Stimulated activated naive CD4-positive, alpha-beta T cell treated with Interleukin-2 at 50 U/mL for 16 hours (primary cell): ENCODE measurements around the gene MOB2.

Experiments used
- DNase-seq: peaks from one replicate; lab custom pipeline; 2025; lab: John Stamatoyannopoulos, UW

MOB2 gene

GRCh38 chr11:1470681-1471611 is 15.6 kb downstream of the MOB2 start:
- DNase-seq = no peak

DNA sequence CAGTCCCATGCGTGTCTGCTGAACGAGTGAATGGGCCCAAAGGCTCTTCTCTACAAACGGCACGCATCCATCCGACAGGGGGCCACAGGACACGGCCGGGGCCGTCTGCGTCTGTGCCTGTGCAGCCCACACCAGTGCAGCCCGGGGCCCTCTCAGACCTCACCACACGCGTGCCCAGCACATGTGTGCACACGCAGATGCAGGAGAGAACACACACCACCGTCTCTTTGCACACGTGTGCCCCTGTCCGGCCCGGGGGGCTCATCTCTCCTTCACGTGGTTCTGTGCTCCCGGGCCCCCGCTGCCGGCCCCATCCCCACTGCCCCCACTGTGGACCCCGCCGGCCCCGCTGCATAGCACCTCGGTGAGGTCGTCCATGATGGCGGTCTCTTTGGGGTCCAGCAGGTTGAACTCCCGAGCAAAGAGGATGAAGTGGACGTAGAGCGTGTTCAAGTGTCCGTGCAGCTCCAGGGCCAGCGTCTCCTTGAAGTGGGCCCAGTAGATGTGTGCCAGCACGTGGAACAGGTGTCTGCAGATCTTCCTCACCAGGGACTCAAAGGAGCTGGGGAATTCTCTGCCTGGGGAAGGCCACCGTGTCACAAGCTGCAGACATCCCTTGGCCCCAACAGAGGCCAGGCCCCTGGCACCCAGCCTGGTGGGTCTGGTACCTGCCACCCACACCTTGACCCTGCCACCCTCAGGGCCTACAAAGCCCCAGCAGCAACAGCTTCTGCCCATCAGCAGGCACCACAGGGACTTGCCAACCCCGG is 16.5 kb downstream of the MOB2 start:
- no peak for DNase-seq

DNA sequence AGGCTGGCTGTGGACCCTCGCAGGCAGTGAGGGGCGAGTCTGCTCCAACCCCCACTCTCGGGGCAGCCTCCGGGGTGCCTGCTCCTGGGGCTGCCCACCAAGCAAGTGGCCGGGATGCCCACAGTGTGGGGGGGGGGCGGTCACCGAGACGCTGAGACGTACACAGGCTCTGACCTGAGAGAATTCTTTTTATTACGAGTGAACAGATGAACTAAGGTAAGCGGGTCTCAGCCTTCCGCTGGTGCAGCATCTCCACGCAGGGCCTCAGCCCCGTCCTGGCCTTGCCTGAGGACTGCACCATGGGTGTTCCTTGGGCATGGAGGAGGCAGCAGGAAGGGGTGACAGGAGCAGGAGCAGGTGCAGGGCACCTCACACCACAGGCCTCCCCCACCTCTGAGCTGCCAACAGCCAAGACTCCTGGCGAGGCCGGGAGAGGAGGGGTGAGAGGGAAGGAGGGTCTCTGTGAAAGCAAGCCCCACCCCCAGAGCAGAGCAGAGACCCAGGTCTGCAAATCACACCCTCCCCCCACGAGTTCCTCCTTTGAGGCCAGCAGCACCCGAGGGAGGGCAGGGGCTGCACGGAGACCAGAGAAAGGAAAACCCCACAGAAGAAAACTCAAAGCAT is 17.2 kb downstream of the MOB2 start:
- DNase-seq = no peak

- DNase-seq = no peak
Measured at GRCh38 chr11:1468473-1469066, 18.0 kb downstream of the MOB2 start.

GRCh38 chr11:1468002-1468401 is 18.6 kb downstream of the MOB2 start:
- DNase-seq = no peak

GRCh38 chr11:1467270-1467669 is 19.3 kb downstream of the MOB2 start:
- DNase-seq = no peak

- no peak for DNase-seq
Measured at GRCh38 chr11:1466784-1467183, 19.8 kb downstream of the MOB2 start.

- no peak for DNase-seq
Measured at GRCh38 chr11:1463056-1463455, 23.5 kb downstream of the MOB2 start.

DNA sequence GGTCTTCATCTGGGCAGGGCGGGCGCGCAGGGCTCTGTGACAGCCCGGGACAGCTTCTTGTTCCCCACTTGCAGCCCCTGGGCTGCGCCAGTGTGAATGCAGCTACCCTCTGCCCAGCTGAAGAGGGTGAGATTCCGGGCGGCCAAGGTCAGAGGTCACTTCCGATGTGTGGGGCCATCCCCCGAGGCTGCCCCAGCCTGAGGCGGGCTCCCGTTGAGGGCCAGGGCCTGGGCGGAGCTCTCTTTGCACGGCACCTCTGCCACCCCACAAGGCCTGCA is 23.9 kb downstream of the MOB2 start:
- no peak for DNase-seq

GRCh38 chr11:1461826-1462697 is 24.5 kb downstream of the MOB2 start:
- DNase-seq = no peak

GRCh38 chr11:1460986-1461825 is 25.4 kb downstream of the MOB2 start:
- DNase-seq = no peak

- no peak for DNase-seq
Measured at GRCh38 chr11:1460396-1460985, 26.1 kb downstream of the MOB2 start.

- no peak for DNase-seq
Measured at GRCh38 chr11:1459764-1460395, 26.7 kb downstream of the MOB2 start.

DNA sequence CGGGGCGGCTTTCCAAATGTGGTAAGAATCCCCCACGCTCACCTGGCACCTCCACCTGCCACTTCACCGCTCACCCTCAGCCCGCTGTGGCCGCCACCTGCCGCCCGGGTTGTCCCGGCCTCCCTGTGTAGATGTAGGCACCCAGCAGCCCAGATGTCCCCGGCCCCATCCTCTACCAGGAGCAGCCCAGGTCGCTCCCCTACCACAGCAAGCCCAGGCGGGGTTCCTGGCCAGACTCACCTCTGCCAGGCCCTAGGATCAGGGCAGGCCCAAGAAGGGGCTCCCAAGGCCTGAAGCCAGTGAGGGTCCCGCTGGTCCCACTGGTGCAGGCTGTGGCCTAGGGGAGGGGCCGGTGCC is 27.4 kb downstream of the MOB2 start:
- no peak for DNase-seq

- DNase-seq = no peak
Measured at GRCh38 chr11:1458340-1459218, 28.0 kb downstream of the MOB2 start.

DNA sequence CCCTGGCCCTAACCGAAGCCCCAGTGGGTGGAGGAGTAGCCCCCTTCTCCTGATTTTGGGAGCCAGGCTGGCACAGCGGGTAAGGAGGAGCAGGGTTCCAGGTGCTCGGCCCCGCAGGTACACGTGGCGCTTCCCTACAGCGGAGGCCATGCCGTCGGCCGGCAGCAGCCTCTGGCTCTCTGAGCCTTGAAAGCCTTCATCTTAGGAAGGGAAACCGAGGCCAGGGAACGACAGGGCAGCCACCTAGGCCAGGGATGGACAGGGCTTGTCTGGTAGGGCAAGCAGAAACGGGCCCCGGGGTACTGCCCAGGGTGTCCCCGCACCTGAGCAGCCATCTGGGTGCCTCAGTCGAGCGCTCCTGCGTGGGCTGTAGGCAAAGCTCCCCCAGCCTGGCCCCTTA is 28.7 kb downstream of the MOB2 start:
- DNase-seq = no peak

- no peak for DNase-seq
Measured at GRCh38 chr11:1457326-1457680, 29.3 kb downstream of the MOB2 start.

DNA sequence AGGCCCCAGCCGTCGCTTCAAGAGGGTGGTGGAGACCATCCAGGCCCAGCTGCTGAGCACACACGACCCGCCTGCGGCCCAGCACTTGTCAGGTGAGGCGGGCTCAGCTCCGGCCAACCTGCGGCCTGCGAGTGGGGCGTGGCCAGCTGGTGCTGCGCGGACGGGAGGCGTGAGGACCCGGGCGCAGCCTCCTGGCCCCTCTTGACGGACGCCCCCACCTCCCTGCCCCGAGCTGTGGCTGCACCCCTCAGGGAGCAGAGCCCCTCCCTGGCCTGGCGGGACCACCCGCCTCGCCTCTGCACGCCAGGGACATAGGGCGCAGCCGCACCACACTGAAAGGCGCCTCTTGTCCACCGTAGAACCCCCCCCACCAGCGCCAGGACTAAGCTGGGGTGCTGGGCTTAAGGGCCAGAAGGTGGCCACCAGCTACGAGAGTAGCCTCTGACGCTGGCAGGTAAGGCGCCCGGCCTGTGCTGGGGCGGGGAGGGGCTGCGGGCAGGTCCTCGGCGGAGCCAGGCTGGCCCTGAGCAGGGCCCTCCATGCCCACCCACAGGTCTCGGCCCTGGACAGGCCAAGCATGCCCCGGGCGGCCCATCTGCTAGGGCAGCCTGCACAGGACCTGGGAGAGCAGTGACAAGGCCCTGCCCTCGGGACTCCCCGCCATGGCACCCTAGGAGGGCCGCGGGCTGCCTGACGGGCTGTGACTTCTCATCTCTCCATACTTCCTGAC is 29.8 kb downstream of the MOB2 start:
- no peak for DNase-seq
